ENCODE results near the gene GNG3.

GNG3 gene

DNA sequence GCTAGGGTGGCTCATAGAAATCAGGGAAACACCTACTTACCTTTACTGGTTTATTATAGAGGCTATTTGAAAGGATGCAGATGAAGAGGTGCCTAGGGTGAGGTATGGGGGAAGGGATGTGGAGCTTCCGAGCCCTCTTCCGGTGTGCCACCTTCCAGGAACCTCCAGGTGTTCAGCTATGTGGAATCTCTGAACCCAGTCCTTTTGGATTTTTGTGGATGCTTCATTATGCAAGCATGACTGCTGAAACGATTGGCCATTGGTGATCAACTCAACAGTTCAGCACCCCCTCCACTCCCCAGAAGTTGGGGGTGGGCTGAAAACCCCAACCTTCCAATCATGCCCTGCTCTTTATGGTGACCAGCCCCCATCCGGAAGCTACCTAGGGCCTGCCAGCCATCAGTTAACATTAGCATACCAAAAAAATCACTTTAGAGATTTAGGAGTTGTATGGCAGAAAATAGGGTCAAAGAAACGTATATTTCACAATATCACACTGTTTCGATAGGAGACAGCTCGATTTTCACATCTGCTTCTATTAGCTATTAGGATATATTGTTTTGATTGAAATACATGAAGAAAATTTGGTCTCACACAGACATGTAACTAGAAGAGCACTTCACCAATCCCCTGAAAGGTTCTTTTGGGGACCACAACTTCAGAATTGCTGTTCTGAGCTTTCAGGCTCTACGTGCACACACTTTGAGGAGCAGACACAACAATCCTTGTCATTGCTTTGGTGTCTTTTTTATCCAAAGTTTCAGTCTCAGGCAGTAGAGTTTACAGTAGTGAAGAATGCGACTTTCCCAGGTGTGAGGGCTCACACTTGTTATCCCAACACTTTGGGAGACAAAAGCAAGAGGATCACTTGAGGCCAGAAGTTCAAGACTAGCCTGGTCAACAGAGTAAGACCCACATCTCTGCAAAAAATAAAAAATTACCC is 50.6 kb downstream of the GNG3 start:
- DNase-seq (ENCODE audit: low read depth in 2 of 2) = no peak
